ENCODE results near the gene KCNE4.

Gene KCNE4

DNA sequence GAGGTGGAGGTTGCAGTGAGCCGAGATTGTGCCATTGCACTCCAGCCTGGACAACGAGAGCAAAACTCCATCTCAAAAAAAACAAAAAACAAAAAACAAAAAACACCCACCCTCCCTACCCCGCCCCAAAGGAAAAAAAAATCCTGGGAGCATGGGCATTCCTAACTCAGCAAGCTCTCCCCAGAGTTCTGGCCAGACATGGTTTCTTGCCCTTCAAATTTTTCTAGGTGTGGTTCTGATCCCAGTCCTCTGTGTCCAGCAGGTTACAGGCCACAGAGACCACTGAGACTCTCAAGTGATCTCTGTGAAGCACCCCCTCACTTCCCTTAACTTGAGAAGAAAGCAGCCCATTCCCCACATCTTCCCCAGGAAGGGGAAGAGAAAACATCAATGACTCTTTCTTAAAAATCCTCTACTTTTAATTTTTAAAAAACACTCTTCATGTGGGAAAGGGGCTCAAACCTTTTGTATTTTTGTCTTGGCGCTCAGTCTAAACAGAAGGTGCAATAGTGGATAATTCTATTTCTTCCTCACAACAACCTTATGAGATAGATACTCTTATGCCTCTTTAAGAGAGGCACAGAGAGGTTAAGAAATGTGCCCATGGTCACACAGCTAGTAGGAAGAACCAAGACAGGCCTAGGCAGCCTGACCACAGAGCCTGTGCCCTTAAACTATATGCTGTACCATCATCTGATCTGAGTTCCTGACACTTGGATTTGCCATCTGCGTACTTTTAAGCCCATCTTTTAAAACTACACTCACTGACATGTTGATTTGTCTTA lies 6.9 kb upstream of the KCNE4 start:
- TF ChIP-seq GATA1 (IDR thresholded peaks at IDR 0.05; ENCODE audit: low read depth, low read length) (no peak), POLR2A (IDR thresholded peaks at IDR 0.05; ENCODE audit: low read length) (no peak)
- DNase-seq = no peak

DNA sequence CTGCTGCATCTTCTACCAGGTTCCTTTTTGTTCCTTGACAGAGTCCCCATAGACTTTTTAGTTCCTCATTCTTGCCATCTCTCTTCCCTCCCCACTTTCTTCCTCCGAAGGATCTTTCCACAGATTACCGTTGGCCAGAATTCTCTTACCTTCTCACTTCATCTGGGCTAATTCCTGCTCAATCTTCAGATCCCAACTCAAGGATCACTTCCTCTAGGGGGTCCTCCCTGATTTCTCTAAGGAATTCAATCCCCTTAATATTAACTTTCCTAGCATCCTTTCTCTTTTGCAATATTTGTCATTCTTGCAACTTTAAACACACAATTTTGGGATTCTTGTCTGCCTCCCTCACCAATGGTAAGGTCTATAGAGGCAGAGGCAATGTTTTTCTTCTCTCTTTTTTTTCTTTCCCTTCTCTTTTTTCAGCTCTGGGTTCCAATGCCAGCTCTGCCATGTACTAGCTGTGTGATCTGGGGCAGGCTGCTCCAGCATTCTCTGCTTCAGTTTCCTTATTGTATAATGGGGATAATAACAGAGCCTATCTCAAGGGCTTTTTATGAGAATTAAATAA lies 5.4 kb upstream of the KCNE4 start:
- no peak for TF ChIP-seq GATA1 (IDR thresholded peaks at IDR 0.05; ENCODE audit: low read depth, low read length)
- TF ChIP-seq POLR2A (IDR thresholded peaks at IDR 0.05; ENCODE audit: low read length) = no peak

DNA sequence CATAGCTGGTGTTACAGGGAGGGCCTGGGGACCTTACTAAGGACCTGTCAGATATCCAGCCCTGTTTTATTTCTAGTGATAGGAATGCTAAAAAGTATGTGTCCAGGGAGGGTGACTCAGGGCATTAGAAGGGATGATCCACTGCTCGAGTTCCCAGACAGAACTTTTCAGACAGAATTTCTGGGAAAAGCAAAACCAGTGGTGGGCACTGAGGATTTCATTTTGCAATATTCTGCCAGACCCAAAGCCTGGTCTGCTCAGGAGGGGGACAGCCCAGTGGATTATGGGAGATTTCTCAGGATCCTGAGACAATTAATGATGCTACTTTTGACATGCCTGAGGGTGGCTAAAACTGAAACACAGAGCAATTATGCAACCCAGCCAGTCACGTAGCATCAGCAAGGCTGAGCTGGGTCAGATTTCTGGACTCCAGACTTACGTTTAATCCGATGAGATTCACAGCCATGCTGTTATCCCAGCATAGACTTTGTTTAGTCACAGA lies 4.7 kb upstream of the KCNE4 start:
- no peak for DNase-seq

More for the DNA sequence above, 5.4 kb upstream of the KCNE4 start:
- DNase-seq = no peak

DNA sequence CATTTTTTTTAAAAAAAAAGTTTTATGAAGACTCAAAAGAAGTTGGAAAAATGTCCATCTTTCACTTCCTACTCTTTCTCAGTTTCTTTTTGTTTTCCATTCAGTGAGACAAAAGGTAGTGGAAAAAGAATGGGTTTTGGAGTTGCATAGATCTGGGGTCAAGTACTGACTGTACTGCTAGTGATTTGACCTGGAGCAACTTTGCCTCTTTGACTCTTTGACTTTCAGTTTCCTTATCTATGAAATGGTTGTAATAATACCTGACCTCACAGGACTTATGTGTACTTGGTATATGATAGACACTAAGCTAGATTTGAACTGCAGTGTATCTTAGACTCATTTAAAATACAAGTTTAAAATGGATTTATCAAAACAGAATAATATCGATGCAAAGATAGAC lies 3.5 kb upstream of the KCNE4 start:
- no peak for DNase-seq
- TF ChIP-seq POLR2A (IDR thresholded peaks at IDR 0.05; ENCODE audit: low read length) = no peak
- TF ChIP-seq GATA1 (IDR thresholded peaks at IDR 0.05; ENCODE audit: low read depth, low read length) = no peak

More for the DNA sequence above, 4.7 kb upstream of the KCNE4 start:
- no peak for TF ChIP-seq GATA1 (IDR thresholded peaks at IDR 0.05; ENCODE audit: low read depth, low read length)
- no peak for TF ChIP-seq POLR2A (IDR thresholded peaks at IDR 0.05; ENCODE audit: low read length)

DNA sequence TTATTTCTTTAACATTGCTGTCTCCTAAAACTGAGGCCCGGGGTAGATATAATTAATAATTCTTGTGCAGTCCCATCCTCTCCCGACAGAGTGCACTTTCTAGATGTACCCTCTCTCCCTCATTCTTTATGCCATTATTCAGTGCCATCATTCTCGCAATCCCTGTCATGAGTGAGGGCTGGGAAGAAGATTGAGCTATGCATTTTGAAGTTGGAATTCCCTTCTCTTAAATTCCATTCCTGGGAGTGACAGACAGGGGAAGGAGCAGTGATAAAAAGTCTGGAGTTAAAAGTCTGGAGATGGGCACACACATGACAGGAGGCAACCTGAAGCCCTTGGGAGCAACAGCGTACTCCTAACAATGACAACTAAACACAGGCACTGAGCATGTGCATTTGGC lies 2.6 kb upstream of the KCNE4 start:
- TF ChIP-seq POLR2A (IDR thresholded peaks at IDR 0.05; ENCODE audit: low read length) (no peak), GATA1 (IDR thresholded peaks at IDR 0.05; ENCODE audit: low read depth, low read length) (no peak)
- no peak for DNase-seq

DNA sequence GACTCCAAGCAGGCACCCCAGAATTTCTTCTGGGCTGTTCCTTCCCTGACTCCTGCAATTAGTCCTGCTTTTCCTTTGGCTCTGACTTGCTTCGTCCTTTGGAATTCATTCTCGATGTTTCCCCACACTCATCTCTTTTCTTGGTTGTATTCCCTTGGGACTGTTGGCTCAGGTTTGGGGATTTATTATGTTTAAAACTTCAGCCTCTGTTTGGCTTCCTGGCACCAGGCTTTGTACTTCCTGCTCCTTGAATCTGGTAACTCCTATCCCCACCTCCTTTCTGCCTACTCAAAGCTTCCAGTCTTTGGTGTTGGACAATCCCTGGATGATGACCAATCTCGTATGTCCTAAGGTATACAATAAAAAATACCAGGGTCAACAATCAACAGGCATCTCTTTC lies 1.8 kb upstream of the KCNE4 start:
- no peak for DNase-seq
- TF ChIP-seq POLR2A (IDR thresholded peaks at IDR 0.05; ENCODE audit: low read length) = no peak
- TF ChIP-seq GATA1 (IDR thresholded peaks at IDR 0.05; ENCODE audit: low read depth, low read length) = no peak

DNA sequence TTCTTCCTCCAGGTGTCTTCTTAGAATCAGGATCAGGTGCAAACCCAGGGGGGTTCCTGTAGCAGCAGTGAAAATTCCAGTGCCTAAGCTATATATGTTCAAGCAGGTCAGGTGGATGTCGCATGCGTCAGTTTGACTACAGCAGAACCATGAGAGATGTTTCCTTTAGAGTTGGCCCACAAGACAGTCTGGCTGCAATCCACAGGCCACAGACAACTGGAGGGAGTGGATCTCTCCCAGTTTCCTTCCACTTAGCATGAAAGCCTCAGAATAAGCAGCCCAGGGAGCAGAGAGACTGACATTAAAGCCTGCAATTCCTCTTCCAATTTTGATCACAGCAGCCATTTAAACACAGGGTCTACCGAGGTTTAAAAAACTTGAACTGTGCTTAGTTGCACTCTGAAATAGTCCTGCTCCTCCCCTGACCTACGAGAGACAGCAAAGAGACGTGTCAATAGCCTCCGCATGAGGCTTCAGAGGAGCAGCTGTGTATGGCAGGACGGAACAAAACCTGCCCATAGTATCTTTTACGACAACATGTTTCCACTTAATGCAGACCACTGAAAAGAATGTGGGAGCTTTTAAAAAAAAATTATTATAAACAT lies 988 bp upstream of the KCNE4 start:
- TF ChIP-seq GATA1 (IDR thresholded peaks at IDR 0.05; ENCODE audit: low read depth, low read length) (no peak), POLR2A (IDR thresholded peaks at IDR 0.05; ENCODE audit: low read length) (no peak)
- DNase-seq = no peak

DNA sequence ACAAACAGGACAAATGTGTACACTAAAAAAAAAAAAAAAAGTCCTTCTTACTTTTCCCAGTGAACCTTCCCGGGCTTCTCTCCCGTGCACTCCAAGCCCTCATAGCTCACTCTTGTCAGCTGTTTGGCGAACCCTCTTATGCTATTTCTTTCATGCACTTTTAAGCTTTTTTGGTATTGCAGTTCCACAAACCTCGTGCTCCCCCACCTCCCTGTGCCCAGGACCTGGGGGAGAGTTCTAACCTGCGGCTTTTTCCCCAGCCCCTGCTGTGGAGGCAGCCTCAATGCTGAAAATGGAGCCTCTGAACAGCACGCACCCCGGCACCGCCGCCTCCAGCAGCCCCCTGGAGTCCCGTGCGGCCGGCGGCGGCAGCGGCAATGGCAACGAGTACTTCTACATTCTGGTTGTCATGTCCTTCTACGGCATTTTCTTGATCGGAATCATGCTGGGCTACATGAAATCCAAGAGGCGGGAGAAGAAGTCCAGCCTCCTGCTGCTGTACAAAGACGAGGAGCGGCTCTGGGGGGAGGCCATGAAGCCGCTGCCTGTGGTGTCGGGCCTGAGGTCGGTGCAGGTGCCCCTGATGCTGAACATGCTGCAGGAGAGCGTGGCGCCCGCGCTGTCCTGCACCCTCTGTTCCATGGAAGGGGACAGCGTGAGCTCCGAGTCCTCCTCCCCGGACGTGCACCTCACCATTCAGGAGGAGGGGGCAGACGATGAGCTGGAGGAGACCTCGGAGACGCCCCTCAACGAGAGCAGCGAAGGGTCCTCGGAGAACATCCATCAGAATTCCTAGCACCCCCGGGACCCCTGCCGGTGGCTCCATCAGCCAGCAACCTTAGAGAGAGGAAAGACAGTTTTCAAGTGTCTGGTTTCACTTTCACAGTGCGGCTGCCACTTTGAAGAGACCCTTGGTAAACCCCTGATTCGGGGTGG lies 826 bp downstream of the KCNE4 start:
- TF ChIP-seq POLR2A (IDR thresholded peaks at IDR 0.05; ENCODE audit: low read length) (no peak), GATA1 (IDR thresholded peaks at IDR 0.05; ENCODE audit: low read depth, low read length) (no peak)
- DNase-seq = no peak

DNA sequence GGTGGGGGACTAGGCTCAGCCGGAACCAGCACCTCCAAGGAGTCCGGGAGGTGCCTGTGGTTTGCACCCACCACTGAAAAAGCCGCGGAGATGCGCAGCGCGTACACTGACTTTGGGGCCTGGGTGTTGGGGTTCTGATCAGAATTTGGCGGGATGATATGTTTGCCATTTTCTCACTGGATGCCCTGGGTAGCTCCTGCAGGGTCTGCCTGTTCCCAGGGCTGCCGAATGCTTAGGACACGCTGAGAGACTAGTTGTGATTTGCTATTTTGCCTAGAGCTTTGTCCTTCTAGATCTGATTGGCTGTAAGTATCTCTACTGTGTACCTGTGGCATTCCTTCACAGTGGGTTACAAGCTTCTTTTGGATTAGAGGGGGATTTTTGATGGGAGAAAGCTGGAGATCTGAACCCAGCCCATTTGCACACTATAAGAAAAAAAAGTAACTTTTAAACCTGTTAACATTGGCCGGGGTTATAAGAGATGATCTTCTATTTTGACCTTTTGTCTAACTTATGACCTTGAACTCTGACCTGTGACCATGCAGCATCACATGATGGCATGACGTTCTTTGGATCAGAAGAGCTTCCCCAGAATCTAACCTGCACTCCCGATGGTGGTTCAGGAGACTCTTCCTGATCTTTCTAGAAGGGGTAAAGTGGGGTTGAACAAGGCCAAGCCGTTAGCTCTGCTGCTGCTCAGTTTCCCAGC lies 1.6 kb downstream of the KCNE4 start:
- no peak for DNase-seq
- TF ChIP-seq POLR2A (IDR thresholded peaks at IDR 0.05; ENCODE audit: low read length) (no peak), GATA1 (IDR thresholded peaks at IDR 0.05; ENCODE audit: low read depth, low read length) (no peak)

DNA sequence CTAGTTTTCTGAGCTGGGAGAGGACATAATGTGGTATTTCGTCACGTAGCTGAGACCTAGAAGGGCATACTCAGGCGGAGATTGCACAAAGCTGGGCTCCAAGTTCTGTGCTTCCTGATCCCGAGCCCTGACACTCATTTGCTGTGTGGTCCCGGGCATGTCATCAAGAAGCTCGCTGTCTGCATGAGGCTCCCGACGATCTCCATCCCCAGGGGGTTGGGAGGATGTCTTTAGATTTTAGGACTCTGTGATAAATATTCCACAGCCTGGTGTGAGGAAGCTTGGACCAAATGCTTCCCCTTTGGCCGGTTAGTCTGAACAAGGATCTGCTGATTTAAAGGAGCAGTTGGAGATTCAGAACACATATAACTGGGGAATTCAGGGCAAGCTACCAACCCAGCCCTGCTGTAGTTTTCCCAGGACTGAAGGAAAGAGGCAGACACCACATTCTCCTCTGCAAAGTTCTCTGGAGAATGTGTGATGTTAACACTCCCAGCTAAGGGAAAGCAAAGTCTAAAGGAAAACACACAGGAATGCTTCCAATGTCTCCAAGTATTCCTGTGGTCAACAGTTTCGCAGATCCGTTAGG lies 2.3 kb downstream of the KCNE4 start:
- TF ChIP-seq GATA1 (IDR thresholded peaks at IDR 0.05; ENCODE audit: low read depth, low read length) (no peak), POLR2A (IDR thresholded peaks at IDR 0.05; ENCODE audit: low read length) (no peak)
- no peak for DNase-seq

DNA sequence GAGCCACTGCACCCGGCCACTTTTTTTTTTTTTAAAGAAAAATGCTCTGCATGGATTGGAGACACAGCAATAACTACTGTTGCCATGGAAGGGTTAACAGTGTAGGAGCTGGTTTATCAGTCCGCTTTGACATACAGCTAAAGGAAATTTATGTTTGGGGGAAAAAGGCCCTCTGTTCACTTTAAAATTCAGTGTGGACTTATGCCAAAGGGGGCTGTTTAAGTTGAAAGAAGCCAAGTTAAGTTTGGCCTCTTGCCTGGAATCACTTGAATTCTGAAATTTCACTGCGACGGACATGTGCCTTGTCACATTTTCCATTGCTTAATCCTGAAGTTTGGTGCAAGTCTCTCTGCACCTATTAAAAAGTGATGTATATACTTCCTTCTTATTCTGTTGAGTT lies 3.1 kb downstream of the KCNE4 start:
- no peak for DNase-seq
- TF ChIP-seq GATA1 (IDR thresholded peaks at IDR 0.05; ENCODE audit: low read depth, low read length) = no peak
- TF ChIP-seq POLR2A (IDR thresholded peaks at IDR 0.05; ENCODE audit: low read length) = no peak

DNA sequence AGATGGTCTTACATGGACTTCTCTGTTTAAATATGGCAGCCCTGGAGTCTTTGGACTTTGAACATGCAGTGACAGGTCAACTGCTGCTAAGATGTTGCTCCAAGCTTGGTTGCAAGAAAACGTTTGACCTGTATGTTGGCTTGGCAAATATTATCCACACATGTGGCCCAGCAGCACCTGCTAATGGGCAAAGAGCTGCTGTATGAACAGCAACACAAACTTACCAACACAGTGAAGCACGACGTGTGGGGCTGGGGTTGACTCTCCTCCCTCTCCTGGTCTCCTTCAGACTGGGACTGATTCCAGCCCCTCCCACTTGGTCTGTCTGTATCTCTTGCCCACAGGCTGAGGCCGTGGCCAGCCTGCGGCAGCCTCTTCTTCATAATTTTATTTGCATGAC lies 3.8 kb downstream of the KCNE4 start:
- no peak for TF ChIP-seq POLR2A (IDR thresholded peaks at IDR 0.05; ENCODE audit: low read length)
- no peak for TF ChIP-seq GATA1 (IDR thresholded peaks at IDR 0.05; ENCODE audit: low read depth, low read length)

More for the DNA sequence above, 3.8 kb downstream of the KCNE4 start:
- no peak for DNase-seq
